NT2/D1 (cell line): ENCODE data around the gene AKT1.

Experiments
- SUZ12 ChIP-seq: IDR thresholded peaks from 2 replicates; pipeline ENCODE4 v1.6.1; 2011; ENCODE audit not compliant: insufficient read length, insufficient read depth; ENCODE audit errors: extremely low read depth
- ZNF274 ChIP-seq: IDR thresholded peaks from 2 replicates; pipeline ENCODE4 v1.6.1; 2011; ENCODE audit warnings: mild to moderate bottlenecking, low read depth, low read length

DNA sequence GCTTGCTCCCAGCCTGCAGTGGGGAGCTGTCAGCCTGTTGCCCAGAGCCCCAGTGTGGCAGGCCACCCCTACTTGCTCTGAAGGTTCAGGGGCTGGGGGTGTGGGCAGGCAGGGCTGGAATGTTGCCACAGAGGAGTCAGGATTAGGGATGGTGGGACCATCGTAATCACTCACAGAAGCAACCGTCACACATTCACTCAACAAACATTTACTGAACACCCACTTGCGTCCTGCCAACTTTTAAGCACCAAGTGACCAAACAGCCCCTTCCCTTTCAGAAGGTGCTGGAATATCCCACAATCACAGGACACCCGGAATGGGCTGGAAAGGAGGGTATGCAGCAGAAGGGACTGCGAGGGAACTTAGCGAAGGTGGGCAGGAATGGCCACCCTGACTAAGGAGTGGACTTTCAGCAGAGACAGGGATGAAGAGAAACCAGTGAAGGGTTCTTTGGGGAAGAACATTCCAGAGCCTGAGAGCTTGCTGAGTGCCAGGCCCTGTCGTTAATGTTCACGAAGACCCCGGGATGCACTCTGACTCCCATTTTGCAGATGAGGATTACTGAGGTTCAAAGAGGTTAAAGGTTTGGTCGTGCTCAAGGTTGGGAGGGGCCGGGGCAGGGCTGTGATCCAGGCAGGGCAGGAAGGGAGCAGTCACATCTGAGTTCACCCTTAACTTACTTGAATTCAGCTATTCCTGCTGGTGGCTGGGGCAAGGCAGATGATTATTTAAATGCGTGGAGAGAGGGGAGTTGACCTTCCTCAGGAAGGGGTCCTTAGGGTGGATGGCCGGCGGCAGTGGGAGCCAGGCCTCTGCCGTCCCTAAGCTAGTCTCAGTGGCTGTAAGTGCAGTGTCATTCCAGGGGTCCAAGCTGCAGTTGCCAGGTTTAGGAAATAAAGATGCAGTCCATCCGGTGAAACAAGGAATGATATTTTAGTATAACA, 3.0 kb upstream of the AKT1 start:
- TF ChIP-seq ZNF274 (no peak), SUZ12 (no peak)
